Peyer's patch (tissue), 4 donors: ENCODE data around the gene LAMTOR4.

Experiments
- POLR2A ChIP-seq, 2 donors: fragments of 450-650 bp; IDR thresholded peaks; one replicate each; pipeline ENCODE4 v1.5.1; 2017; ENCODE audit warnings: antibody characterized with exemption in 2 of 2, mild to moderate bottlenecking in 2 of 2, moderate library complexity in 2 of 2
- TF ChIP-seq, protein P1 (sequence below), 6 experiments: fragments of 450-650 bp in 4 of 6; fragments of 200-600 bp in 2 of 6; sonication (generic) in 1 of 6; IDR thresholded peaks; one replicate each; pipeline ENCODE4 v1.5.1; 2017 to 2019; ENCODE audit warnings: antibody characterized with exemption in 6 of 6, mild to moderate bottlenecking in 3 of 6, moderate library complexity in 1 of 6

DNA sequence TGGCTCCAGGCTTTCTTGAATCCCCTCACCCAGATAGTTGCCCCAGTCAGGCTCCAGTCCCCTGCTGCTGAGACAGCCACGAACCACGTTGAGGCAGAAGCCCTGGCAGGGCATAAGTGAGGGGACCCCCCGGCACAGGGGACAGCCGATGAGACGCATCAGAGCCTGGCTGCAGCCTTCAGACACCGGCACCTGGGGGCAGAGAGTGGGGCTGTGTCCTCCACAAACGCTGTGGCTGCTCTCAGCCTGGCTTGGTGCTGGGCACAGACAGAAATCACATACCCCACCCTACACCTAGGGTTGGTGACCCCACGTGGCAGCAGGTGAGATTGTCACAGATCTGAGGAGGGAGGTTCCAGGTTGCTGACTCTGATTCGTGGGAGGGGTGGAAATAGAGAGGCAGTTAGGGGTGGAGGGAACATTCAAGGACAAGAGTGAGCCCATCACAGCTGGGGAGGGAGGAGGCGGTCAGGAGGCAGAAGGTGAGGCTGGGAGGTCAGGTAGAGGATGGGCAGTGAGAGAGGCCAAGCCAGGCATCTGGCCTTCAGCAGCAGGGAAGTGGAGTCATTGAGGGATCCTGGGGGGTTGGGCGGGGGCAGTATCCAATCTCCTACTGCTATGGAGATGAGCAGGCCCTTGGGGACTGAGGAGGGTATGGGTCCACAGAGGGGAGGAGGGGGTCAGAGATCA, 25.2 kb downstream of the LAMTOR4 start:
- no peak for TF ChIP-seq POLR2A (IDR thresholded peaks at IDR 0.05)
- TF ChIP-seq, protein P1, sequence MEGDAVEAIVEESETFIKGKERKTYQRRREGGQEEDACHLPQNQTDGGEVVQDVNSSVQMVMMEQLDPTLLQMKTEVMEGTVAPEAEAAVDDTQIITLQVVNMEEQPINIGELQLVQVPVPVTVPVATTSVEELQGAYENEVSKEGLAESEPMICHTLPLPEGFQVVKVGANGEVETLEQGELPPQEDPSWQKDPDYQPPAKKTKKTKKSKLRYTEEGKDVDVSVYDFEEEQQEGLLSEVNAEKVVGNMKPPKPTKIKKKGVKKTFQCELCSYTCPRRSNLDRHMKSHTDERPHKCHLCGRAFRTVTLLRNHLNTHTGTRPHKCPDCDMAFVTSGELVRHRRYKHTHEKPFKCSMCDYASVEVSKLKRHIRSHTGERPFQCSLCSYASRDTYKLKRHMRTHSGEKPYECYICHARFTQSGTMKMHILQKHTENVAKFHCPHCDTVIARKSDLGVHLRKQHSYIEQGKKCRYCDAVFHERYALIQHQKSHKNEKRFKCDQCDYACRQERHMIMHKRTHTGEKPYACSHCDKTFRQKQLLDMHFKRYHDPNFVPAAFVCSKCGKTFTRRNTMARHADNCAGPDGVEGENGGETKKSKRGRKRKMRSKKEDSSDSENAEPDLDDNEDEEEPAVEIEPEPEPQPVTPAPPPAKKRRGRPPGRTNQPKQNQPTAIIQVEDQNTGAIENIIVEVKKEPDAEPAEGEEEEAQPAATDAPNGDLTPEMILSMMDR (IDR thresholded peaks at IDR 0.05): no peak
